H54 (cell line): ENCODE results near the gene VRK1.

Experiments
- DNase-seq: peaks from one replicate; pipeline ENCODE4 v3.0.0; 2011; ENCODE audit warnings: low spot score, mixed read lengths; ENCODE audit not compliant: insufficient read length
- FAIRE-seq: peaks from 3 replicates; lab custom pipeline; 2011; peaks lifted over from hg19 to GRCh38; lab: Jason Lieb, UNC
- POLR2A ChIP-seq: IDR thresholded peaks from 2 replicates; pipeline ENCODE4 v1.6.1; 2011; ENCODE audit warnings: low read depth, mild to moderate bottlenecking, low read length

The VRK1 gene

DNA sequence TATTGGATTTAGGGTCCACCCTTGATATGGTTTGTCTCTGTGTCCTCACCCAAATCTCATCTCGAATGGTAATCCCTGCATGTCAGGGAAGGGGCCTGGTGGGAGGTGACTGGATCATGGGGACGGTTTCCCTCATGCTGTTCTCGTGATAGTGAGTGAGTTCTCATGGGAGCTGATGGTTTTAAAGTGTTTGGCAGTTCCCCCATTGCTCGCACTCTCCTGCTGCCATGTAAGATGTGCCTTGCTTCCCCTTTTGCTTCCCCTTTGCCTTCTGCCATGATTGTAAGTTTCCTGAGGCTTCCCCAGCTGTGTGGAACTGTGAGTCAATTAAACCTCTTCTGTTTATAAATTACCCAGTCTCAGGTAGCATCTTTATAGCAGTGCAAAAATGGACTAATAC, 118.3 kb downstream of the VRK1 start:
- DNase-seq (no peak), FAIRE-seq (no peak)
- TF ChIP-seq POLR2A: no peak

GRCh38 chr14:96916751-96917150, 119.6 kb downstream of the VRK1 start:
- FAIRE-seq: no peak
- no peak for DNase-seq
- TF ChIP-seq POLR2A: no peak

GRCh38 chr14:96917442-96917963, 120.3 kb downstream of the VRK1 start:
- no peak for DNase-seq
- no peak for FAIRE-seq
- TF ChIP-seq POLR2A: no peak

DNA sequence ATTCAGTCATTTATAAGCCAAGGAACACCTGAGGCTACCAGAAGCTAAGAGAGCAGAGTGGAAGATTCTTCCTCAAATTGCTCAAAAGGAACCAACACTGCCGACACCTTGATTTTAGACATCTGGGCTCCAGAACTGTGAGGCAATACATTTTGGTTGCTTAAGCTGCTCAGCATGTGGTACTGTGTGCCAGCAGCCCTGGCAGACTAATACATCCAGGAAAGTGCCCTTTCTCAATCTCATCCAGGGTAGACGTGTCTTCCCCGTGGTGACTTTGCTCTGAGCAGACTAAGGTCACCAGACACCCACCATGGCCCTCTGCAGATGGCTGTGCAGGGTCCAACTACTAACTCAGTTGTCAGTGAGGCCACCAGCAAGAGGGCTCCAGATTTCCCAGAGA, 122.8 kb downstream of the VRK1 start:
- DNase-seq (no peak), FAIRE-seq (no peak)
- no peak for TF ChIP-seq POLR2A

DNA sequence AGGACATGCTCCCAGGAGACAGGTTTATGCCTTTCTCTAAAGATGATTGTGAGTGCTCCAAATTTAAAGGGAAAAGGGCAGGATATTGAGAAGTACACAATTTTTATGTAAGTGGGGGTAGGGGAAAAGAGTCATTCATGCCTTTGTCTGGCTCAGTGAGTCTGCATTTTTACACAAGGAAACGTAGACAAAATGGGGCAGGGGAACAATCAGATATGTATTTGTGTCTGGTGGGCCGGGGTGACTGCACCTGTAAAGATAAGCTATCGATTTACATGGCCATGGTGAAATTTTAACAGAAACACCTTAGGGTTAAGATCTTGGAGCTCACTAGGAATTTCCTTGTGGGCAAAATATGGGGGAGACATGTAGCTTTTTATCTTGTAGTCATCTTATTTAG, 123.6 kb downstream of the VRK1 start:
- TF ChIP-seq POLR2A: no peak
- FAIRE-seq (no peak), DNase-seq (no peak)

GRCh38 chr14:96922986-96923385, 125.8 kb downstream of the VRK1 start:
- DNase-seq (no peak), FAIRE-seq (no peak)
- no peak for TF ChIP-seq POLR2A

DNA sequence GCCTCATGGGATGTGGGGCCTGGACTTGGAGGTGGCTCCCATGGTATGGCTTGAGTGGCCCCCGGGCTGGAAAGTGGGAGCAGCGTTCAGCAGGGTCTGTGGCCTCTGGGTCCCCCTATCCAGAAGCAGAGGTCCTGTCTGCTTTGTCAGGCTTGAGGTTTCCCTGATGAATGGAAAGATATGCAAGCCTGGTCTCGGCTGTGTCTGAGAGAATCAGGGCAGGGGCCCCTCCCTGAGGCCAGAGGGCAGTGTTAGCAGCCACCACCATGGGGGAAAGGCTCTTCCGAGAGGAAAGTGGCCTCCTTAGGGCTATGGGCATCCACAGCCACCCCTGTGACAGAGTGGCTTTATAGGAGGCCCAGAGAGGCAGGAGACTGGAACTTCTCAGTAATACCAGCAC, 128.2 kb downstream of the VRK1 start:
- no peak for FAIRE-seq
- DNase-seq: no peak
- no peak for TF ChIP-seq POLR2A

GRCh38 chr14:96926001-96926400, 128.8 kb downstream of the VRK1 start:
- DNase-seq: no peak
- no peak for TF ChIP-seq POLR2A
- FAIRE-seq: no peak

DNA sequence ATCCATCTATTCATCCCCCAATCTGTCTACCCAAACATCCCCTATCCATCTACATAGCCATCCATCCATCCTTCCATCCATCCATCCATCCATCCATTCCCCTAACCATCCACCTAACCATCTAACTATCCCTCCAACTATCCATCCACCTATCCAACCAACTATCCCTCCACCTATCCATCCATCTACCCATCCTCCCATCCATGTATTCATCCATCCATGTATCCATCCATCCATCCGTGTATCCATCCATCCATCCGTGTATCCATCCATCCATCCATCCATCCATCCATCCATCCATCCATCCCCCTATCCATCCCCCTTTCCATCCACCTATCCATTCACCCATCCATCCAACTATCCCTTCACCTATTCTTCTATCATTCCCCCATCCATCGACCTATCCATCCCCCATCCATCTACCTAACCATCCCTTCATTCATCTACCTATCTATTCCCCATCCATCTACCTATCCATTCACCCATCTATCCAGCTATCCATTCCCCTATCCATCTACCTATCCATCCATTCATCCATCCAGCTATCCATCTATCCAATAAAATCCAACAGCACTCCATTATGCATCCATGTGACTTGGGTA, 131.7 kb downstream of the VRK1 start:
- TF ChIP-seq POLR2A: no peak
- FAIRE-seq: no peak
- no peak for DNase-seq

DNA sequence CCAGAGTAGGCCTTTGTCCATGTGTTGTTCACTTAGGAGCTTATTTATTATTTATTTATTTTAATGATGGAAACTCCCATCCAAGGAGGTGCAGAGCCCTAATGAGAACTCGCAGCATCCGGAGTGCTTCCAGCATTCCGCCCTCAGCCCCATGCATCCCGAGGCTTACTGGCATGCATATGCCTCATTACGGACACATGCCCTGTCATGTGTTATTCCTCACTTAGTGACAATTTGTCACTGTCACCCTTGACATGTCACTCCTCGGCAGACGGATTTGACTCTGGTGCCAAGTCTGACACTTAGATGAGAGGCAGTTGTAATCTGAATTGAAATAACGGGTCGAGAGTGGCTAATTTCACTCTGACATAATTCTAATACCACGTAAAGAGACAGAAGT, 132.8 kb downstream of the VRK1 start:
- no peak for FAIRE-seq
- no peak for DNase-seq
- no peak for TF ChIP-seq POLR2A

- no peak for DNase-seq
- no peak for TF ChIP-seq POLR2A
- no peak for FAIRE-seq
These were observed 133.3 kb downstream of the VRK1 start for GRCh38 chr14:96930526-96930925.
